Stimulated activated CD4-positive, alpha-beta T cell treated with anti-CD3 and anti-CD28 coated beads, Interleukin-4, amount 100 ng/mL, for 4 hours (primary cell): ENCODE results near the gene CHAC2.
"Not testable (repeated sequence)": the region's sequence is repeated elsewhere in the genome, so short reads cannot be mapped to it uniquely, and the experiment has no call there.

ENCODE experiments used
- DNase-seq, 2 experiments: peaks; one replicate each; pipeline ENCODE4 v3.0.0-alpha.2; 2020

Gene CHAC2

GRCh38 chr2:53767405-53768241, at the start of gene CHAC2:
Gene CHAC2 (plus strand): TSS chr2:53767804. CDS start chr2:53767887, 83 bp downstream.
- DNase-seq, result peak; percentile 76 to 87

- not testable (repeated sequence) for DNase-seq
Measured at GRCh38 chr2:53720944-53721343, 46.7 kb upstream of the CHAC2 start.

GRCh38 chr2:53724536-53724935, 43.1 kb upstream of the CHAC2 start:
- no peak for DNase-seq

- no peak for DNase-seq
Measured at GRCh38 chr2:53725662-53726061, 41.9 kb upstream of the CHAC2 start.

- no peak for DNase-seq
Measured at GRCh38 chr2:53727921-53728320, 39.7 kb upstream of the CHAC2 start.

GRCh38 chr2:53729143-53729762, 38.4 kb upstream of the CHAC2 start:
- no peak for DNase-seq

- DNase-seq, result no peak
Measured at GRCh38 chr2:53737091-53737490, 30.5 kb upstream of the CHAC2 start.

- DNase-seq, result no peak
Measured at GRCh38 chr2:53739032-53739431, 28.6 kb upstream of the CHAC2 start.

- no peak for DNase-seq
Measured at GRCh38 chr2:53740170-53740569, 27.4 kb upstream of the CHAC2 start.

GRCh38 chr2:53744395-53745065, 23.1 kb upstream of the CHAC2 start:
- DNase-seq, result no peak

GRCh38 chr2:53750041-53750768, 17.4 kb upstream of the CHAC2 start:
- DNase-seq, result no peak

- DNase-seq, result no peak
Measured at GRCh38 chr2:53751728-53752127, 15.9 kb upstream of the CHAC2 start.

GRCh38 chr2:53752385-53752784, 15.2 kb upstream of the CHAC2 start:
- no peak for DNase-seq

GRCh38 chr2:53753041-53753440, 14.6 kb upstream of the CHAC2 start:
- no peak for DNase-seq

GRCh38 chr2:53755121-53755520, 12.5 kb upstream of the CHAC2 start:
- DNase-seq, result no peak

- no peak for DNase-seq
Measured at GRCh38 chr2:53756644-53757043, 11.0 kb upstream of the CHAC2 start.

GRCh38 chr2:53757206-53757605, 10.4 kb upstream of the CHAC2 start:
- DNase-seq, result not testable (repeated sequence)

GRCh38 chr2:53765767-53766166, 1.8 kb upstream of the CHAC2 start:
- no peak for DNase-seq

- peak in 1 of 2 experiments; percentile 44 for DNase-seq
Measured at GRCh38 chr2:53768242-53768542, 588 bp downstream of the CHAC2 start.

- no peak for DNase-seq
Measured at GRCh38 chr2:53769318-53769945, 1.8 kb downstream of the CHAC2 start.

- no peak for DNase-seq
Measured at GRCh38 chr2:53770264-53770663, 2.7 kb downstream of the CHAC2 start.

- DNase-seq, result no peak
Measured at GRCh38 chr2:53777134-53777533, 9.5 kb downstream of the CHAC2 start.
